HCT116 (cell line): ENCODE results near the gene WNT11.

ENCODE experiments used
- EZH2 ChIP-seq: fragments of 200-600 bp; sonication (generic); IDR thresholded peaks from 2 replicates; pipeline ENCODE4 v1.6.1; 2017; ENCODE audit warnings: antibody characterized with exemption, mixed run types
- EZH2phosphoT487 ChIP-seq: fragments of 200-600 bp; IDR thresholded peaks from 2 replicates; pipeline ENCODE4 v1.6.1; 2018; ENCODE audit warnings: antibody characterized with exemption, borderline replicate concordance
- POLR2A ChIP-seq: IDR thresholded peaks from 2 replicates; pipeline ENCODE4 v1.7.0; 2011; ENCODE audit warnings: borderline replicate concordance; ENCODE audit not compliant: insufficient read depth, insufficient read length; ENCODE audit errors: extremely low read depth
- RAD21 ChIP-seq: IDR thresholded peaks from 2 replicates; pipeline ENCODE4 v1.6.1; 2012; ENCODE audit warnings: low read depth, mild to moderate bottlenecking
- SIN3A ChIP-seq: IDR thresholded peaks from 2 replicates; pipeline ENCODE4 v1.6.1; 2012; ENCODE audit warnings: low read depth
- SP1 ChIP-seq: IDR thresholded peaks from 2 replicates; pipeline ENCODE4 v1.6.1; 2012; ENCODE audit warnings: low read depth
- SRF ChIP-seq: IDR thresholded peaks from 2 replicates; pipeline ENCODE4 v1.6.1; 2012; ENCODE audit warnings: low read depth
- YY1 ChIP-seq: IDR thresholded peaks from 2 replicates; pipeline ENCODE4 v1.6.1; 2011; ENCODE audit warnings: low read length, low read depth, moderate library complexity, mild to moderate bottlenecking; ENCODE audit not compliant: insufficient replicate concordance; ENCODE audit errors: extremely low read depth
- ZNF274 ChIP-seq: fragments of 200-500 bp; sonication (Bioruptor generic); IDR thresholded peaks from 2 replicates; pipeline ENCODE4 v1.6.1; 2014; ENCODE audit warnings: mild to moderate bottlenecking, low read depth, low read length, inconsistent platforms
- TF ChIP-seq, protein P1 (sequence below), 3 experiments: fragments of 200-600 bp in 1 of 3; sonication (generic) in 1 of 3; IDR thresholded peaks in 2 of 3; conservative IDR thresholded peaks in 1 of 3; 2 replicates each; pipeline ENCODE4 v1.5.1; 2012 to 2017; ENCODE audit warnings: low read depth in 2 of 3, low read length in 2 of 3, antibody characterized with exemption in 1 of 3, borderline replicate concordance in 1 of 3, control low read depth in 1 of 3, mild to moderate bottlenecking in 1 of 3, mixed read lengths in 1 of 3, mixed run types in 1 of 3, moderate library complexity in 1 of 3; ENCODE audit not compliant: insufficient read depth in 1 of 3
- TF ChIP-seq, protein P2 (sequence below): IDR thresholded peaks from 2 replicates; pipeline ENCODE4 v1.6.1; 2012; ENCODE audit warnings: low read depth
- TF ChIP-seq, protein P3 (sequence below): IDR thresholded peaks from 2 replicates; pipeline ENCODE4 v1.6.1; 2012

DNA sequence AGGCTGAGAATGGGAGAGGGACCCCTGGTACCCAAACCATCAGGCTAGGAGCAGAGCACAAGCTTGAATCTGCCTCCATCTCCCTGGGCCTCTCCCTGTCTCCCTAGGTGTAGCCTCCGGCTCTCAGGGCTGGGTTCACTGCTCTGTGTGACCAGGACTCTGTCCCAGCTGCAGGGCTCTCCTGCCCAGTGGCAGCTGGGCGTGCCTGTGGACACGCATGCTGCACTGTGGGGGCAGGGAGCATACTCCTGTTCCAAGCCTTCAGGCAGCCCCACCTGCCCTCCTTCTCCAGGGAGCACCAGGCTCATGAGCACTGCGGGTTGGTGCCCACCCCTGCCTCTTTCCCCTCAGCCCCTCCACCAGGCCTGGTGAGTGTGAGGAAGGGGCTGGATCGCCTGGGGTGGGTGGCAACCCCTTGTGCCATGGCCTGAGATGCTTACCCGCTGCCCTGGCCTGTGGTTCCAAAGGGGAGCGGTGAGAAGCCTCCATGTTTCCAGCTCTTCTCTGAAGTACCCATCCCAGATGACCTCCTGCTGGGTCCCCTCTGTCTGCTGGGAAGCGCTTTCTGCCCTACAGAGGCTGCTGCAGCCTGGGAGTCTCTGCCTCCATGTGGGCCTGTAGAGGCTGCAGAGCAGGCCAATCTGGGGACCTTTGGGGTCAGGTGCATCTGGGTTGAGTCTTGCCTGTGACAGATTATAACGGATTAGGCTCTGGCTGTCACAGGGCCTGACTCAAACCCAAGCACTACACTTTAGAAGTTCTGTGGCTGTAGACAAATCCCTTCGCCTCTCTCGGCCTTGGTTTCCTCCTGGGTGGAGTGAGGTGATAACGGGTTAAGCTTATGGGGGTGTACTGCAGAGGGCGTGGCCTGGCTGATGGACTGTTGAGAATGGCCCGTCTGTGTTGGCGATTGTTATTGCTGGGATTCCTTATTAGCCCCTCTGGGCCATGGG, 43.7 kb downstream of the WNT11 start:
- TF ChIP-seq POLR2A: no peak
- TF ChIP-seq, protein P1, sequence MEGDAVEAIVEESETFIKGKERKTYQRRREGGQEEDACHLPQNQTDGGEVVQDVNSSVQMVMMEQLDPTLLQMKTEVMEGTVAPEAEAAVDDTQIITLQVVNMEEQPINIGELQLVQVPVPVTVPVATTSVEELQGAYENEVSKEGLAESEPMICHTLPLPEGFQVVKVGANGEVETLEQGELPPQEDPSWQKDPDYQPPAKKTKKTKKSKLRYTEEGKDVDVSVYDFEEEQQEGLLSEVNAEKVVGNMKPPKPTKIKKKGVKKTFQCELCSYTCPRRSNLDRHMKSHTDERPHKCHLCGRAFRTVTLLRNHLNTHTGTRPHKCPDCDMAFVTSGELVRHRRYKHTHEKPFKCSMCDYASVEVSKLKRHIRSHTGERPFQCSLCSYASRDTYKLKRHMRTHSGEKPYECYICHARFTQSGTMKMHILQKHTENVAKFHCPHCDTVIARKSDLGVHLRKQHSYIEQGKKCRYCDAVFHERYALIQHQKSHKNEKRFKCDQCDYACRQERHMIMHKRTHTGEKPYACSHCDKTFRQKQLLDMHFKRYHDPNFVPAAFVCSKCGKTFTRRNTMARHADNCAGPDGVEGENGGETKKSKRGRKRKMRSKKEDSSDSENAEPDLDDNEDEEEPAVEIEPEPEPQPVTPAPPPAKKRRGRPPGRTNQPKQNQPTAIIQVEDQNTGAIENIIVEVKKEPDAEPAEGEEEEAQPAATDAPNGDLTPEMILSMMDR (IDR thresholded peaks at IDR 0.05 in 2 of 3, conservative IDR thresholded peaks at IDR 0.05 in 1 of 3; ENCODE audit: borderline replicate concordance in 1 of 3, insufficient read depth in 1 of 3, low read depth in 2 of 3, low read length in 2 of 3): no peak
- TF ChIP-seq SRF: no peak
- no peak for TF ChIP-seq RAD21
- TF ChIP-seq SP1: no peak
- TF ChIP-seq, protein P2, sequence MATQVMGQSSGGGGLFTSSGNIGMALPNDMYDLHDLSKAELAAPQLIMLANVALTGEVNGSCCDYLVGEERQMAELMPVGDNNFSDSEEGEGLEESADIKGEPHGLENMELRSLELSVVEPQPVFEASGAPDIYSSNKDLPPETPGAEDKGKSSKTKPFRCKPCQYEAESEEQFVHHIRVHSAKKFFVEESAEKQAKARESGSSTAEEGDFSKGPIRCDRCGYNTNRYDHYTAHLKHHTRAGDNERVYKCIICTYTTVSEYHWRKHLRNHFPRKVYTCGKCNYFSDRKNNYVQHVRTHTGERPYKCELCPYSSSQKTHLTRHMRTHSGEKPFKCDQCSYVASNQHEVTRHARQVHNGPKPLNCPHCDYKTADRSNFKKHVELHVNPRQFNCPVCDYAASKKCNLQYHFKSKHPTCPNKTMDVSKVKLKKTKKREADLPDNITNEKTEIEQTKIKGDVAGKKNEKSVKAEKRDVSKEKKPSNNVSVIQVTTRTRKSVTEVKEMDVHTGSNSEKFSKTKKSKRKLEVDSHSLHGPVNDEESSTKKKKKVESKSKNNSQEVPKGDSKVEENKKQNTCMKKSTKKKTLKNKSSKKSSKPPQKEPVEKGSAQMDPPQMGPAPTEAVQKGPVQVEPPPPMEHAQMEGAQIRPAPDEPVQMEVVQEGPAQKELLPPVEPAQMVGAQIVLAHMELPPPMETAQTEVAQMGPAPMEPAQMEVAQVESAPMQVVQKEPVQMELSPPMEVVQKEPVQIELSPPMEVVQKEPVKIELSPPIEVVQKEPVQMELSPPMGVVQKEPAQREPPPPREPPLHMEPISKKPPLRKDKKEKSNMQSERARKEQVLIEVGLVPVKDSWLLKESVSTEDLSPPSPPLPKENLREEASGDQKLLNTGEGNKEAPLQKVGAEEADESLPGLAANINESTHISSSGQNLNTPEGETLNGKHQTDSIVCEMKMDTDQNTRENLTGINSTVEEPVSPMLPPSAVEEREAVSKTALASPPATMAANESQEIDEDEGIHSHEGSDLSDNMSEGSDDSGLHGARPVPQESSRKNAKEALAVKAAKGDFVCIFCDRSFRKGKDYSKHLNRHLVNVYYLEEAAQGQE: no peak
- no peak for TF ChIP-seq EZH2
- no peak for TF ChIP-seq YY1
- TF ChIP-seq, protein P3, sequence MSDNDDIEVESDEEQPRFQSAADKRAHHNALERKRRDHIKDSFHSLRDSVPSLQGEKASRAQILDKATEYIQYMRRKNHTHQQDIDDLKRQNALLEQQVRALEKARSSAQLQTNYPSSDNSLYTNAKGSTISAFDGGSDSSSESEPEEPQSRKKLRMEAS: no peak
- no peak for TF ChIP-seq ZNF274
- TF ChIP-seq EZH2phosphoT487: no peak
- TF ChIP-seq SIN3A: no peak
